ENCODE results near the gene DYNAP. TPM values are rescaled to one million over a fixed set of nuclear protein-coding genes. Genes with fewer than 3 reads are reported as not detected.

Gene DYNAP
- total and polyA plus RNA-seq, 2 experiments from 2014 or later, result 0.13 to 0.28 TPM

- TF ChIP-seq ZNF462 (CRISPR knock-in tag; IDR thresholded peaks at IDR 0.05), result no peak
- no peak for TF ChIP-seq STAT1 (IDR thresholded peaks at IDR 0.05; ENCODE audit: unreplicated experiment)
- no peak for TF ChIP-seq ZNF114 (CRISPR knock-in tag; IDR thresholded peaks at IDR 0.05)
- no peak for TF ChIP-seq CTCF (conservative IDR thresholded peaks at IDR 0.05; ENCODE audit: low read depth in 2 of 2)
These were observed 7.0 kb upstream of the DYNAP start (continued) for GRCh38 chr18:54584065-54584464.

DNA sequence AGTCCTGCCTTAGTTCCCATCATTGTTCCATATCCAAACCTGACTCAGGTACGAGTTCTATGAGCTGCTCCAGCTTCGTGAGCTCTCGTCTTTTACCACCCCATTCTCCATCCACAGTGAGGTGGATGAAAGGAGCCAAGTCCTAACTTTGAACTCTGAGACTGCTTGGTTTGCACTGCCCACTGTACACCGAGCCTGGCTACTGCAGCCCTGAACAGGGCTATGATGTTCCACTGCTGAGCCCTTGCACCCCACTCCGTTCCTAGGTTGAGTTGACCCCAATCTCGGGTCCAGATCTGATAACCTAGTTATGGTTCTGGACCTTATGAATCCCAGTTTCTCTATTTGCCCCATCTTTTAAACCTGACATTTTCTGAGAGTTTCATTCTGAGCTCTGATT lies 5.3 kb upstream of the DYNAP start:
- Histone ChIP-seq H3K36me3 (ENCODE audit: insufficient read depth) (no peaks in the 10 kb centered on the region), H3F3A (replicated peaks; ENCODE audit: low read depth) (no peaks in the 10 kb centered on the region), H3K4me2 (no peak overlapping the region), H3K27ac (ENCODE audit: low read depth) (no peak overlapping the region), H3K4me1 (ENCODE audit: insufficient read depth) (no peaks in the 10 kb centered on the region), H3K4me3 (no peak overlapping the region), H3K27me3 (ENCODE audit: insufficient read depth) (no peaks in the 10 kb centered on the region), H2AFZ (no peak overlapping the region), H3K9me2 (ENCODE audit: insufficient read depth) (no peaks in the 10 kb centered on the region), H3K79me2 (replicated peaks; ENCODE audit: insufficient read depth) (no peaks in the 10 kb centered on the region), H4K20me1 (replicated peaks; ENCODE audit: insufficient read depth) (no peaks in the 10 kb centered on the region)
- Mint-ChIP-seq H3K27me3 (ENCODE audit: insufficient read depth, low read depth, poor library complexity) (peaks cover 2% of the 10 kb centered on the region), H3K4me1 (peaks cover 7% of the 10 kb centered on the region), H3K4me3 (no peak overlapping the region), H3K36me3 (ENCODE audit: low read depth) (no peaks in the 10 kb centered on the region), H3K27ac (no peak overlapping the region), H3K9me3 (no peaks in the 10 kb centered on the region)
- TF ChIP-seq NANOG (IDR thresholded peaks at IDR 0.05; ENCODE audit: borderline replicate concordance), result no peak
- no peak for TF ChIP-seq ZNF114 (CRISPR knock-in tag; IDR thresholded peaks at IDR 0.05)
- TF ChIP-seq POLR2AphosphoS5 (IDR thresholded peaks at IDR 0.05; ENCODE audit: low read depth), result no peak
- no peak for ATAC-seq
- no peak for DNase-seq (ENCODE audit: low spot score)

All from GM23338 (cell line).